ENCODE data around the gene SLC15A2.

Gene SLC15A2

GRCh38 chr3:121976727-121977126 is 82.5 kb downstream of the SLC15A2 start:
- TF ChIP-seq TAF1 (IDR thresholded peaks at IDR 0.05; ENCODE audit: low read depth) (no peak), RAD21 (IDR thresholded peaks at IDR 0.05; ENCODE audit: low read depth) (no peak), REST (IDR thresholded peaks at IDR 0.05; ENCODE audit: low read depth) (no peak), YY1 (IDR thresholded peaks at IDR 0.05; ENCODE audit: low read depth) (no peak), CREB1 (IDR thresholded peaks at IDR 0.05; ENCODE audit: low read depth) (no peak)

DNA sequence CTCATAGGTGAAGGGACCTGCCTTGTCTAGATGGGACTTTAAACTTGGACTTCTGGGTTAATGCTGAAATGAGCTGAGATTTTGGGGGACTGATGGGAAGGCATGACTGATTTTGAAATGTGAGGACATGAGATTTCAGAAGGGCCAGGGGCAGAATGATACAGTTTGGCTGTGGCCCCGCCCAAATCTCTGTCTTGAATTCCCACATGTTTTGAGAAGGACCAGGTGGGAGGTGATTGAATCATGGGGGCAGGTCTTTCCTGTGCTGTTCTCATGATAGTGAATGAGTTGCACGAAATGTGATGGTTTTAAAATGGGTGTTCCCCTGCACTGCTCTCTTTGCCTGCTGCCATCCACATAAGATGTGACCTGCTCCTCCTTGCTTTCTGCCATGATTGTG is 85.0 kb downstream of the SLC15A2 start:
- TF ChIP-seq YY1 (IDR thresholded peaks at IDR 0.05; ENCODE audit: low read depth): no peak
- no peak for TF ChIP-seq CEBPB (IDR thresholded peaks at IDR 0.05)
- no peak for TF ChIP-seq MAX (IDR thresholded peaks at IDR 0.05)
- no peak for TF ChIP-seq ZBTB7A (IDR thresholded peaks at IDR 0.05; ENCODE audit: low read depth)
- no peak for TF ChIP-seq FOXM1 (IDR thresholded peaks at IDR 0.05; ENCODE audit: borderline replicate concordance, low read depth)
- no peak for TF ChIP-seq REST (IDR thresholded peaks at IDR 0.05; ENCODE audit: low read depth)
- TF ChIP-seq CREB1 (IDR thresholded peaks at IDR 0.05; ENCODE audit: low read depth): no peak
- TF ChIP-seq, protein P1, sequence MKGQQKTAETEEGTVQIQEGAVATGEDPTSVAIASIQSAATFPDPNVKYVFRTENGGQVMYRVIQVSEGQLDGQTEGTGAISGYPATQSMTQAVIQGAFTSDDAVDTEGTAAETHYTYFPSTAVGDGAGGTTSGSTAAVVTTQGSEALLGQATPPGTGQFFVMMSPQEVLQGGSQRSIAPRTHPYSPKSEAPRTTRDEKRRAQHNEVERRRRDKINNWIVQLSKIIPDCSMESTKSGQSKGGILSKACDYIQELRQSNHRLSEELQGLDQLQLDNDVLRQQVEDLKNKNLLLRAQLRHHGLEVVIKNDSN (IDR thresholded peaks at IDR 0.05): no peak
- no peak for TF ChIP-seq TAF1 (IDR thresholded peaks at IDR 0.05; ENCODE audit: low read depth)
- TF ChIP-seq EGR1 (IDR thresholded peaks at IDR 0.05): no peak
- no peak for TF ChIP-seq TEAD4 (IDR thresholded peaks at IDR 0.05)

DNA sequence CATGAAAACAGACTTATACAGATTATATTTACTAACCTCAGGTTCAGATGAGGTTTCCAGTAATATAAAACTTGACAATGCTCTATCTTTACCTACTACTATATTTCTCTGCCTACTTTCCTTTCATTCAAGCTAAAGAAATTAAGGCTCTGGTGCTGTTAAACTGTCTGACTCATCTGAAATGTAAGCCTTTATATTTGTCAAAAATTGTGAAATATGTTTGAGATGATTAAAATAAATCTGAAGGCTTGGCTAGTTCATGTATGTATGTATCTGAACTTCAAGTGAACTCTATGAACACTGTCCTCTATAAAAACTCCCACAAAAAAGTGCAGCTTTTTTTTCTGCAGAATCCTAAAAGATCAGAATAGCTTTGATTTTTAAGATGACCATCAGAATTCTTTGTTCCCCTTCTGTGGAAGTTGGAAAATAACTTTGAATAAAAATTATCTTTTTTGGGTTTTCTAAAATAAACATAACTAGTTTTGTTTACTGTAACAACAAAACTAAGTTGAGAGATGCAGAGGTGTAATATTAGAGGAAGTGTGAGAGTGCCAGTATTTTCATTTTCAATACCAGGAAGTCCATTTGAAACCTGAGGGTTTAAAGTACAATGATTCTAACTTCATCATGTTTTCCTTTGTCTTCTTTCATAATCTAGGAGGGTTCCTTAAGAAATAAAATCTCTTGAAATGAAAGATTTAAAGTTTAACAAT is 85.7 kb downstream of the SLC15A2 start:
- TF ChIP-seq CREB1 (IDR thresholded peaks at IDR 0.05; ENCODE audit: low read depth) (no peak), MAX (IDR thresholded peaks at IDR 0.05) (no peak), CEBPB (IDR thresholded peaks at IDR 0.05) (no peak), FOXM1 (IDR thresholded peaks at IDR 0.05; ENCODE audit: borderline replicate concordance, low read depth) (no peak), EGR1 (IDR thresholded peaks at IDR 0.05) (no peak), TEAD4 (IDR thresholded peaks at IDR 0.05) (no peak), TCF12 (IDR thresholded peaks at IDR 0.05; ENCODE audit: low read depth) (no peak), RAD21 (IDR thresholded peaks at IDR 0.05; ENCODE audit: low read depth) (no peak), ZBTB7A (IDR thresholded peaks at IDR 0.05; ENCODE audit: low read depth) (no peak), TAF1 (IDR thresholded peaks at IDR 0.05; ENCODE audit: low read depth) (no peak), NFIC (IDR thresholded peaks at IDR 0.05) (no peak), YY1 (IDR thresholded peaks at IDR 0.05; ENCODE audit: low read depth) (no peak), EP300 (IDR thresholded peaks at IDR 0.05; ENCODE audit: borderline replicate concordance) (no peak), REST (IDR thresholded peaks at IDR 0.05; ENCODE audit: low read depth) (no peak)
- TF ChIP-seq, protein P1 (IDR thresholded peaks at IDR 0.05): no peak

- no peak for TF ChIP-seq CREB1 (IDR thresholded peaks at IDR 0.05; ENCODE audit: low read depth)
- TF ChIP-seq CEBPB (IDR thresholded peaks at IDR 0.05): no peak
- TF ChIP-seq ZBTB7A (IDR thresholded peaks at IDR 0.05; ENCODE audit: low read depth): no peak
- no peak for TF ChIP-seq YY1 (IDR thresholded peaks at IDR 0.05; ENCODE audit: low read depth)
Measured at GRCh38 chr3:121980450-121980796, 86.2 kb downstream of the SLC15A2 start.

GRCh38 chr3:121981473-121981872 is 87.3 kb downstream of the SLC15A2 start:
- TF ChIP-seq MAX (IDR thresholded peaks at IDR 0.05): no peak
- TF ChIP-seq CREB1 (IDR thresholded peaks at IDR 0.05; ENCODE audit: low read depth): no peak
- no peak for TF ChIP-seq CEBPB (IDR thresholded peaks at IDR 0.05)
- no peak for TF ChIP-seq EGR1 (IDR thresholded peaks at IDR 0.05)
- no peak for TF ChIP-seq EP300 (IDR thresholded peaks at IDR 0.05; ENCODE audit: borderline replicate concordance)
- TF ChIP-seq ZBTB7A (IDR thresholded peaks at IDR 0.05; ENCODE audit: low read depth): no peak
- TF ChIP-seq YY1 (IDR thresholded peaks at IDR 0.05; ENCODE audit: low read depth): no peak
- no peak for TF ChIP-seq FOXM1 (IDR thresholded peaks at IDR 0.05; ENCODE audit: borderline replicate concordance, low read depth)
- TF ChIP-seq, protein P1 (IDR thresholded peaks at IDR 0.05): no peak
- TF ChIP-seq REST (IDR thresholded peaks at IDR 0.05; ENCODE audit: low read depth): no peak
- no peak for TF ChIP-seq TCF12 (IDR thresholded peaks at IDR 0.05; ENCODE audit: low read depth)
- no peak for TF ChIP-seq TEAD4 (IDR thresholded peaks at IDR 0.05)
- TF ChIP-seq RAD21 (IDR thresholded peaks at IDR 0.05; ENCODE audit: low read depth): no peak
- TF ChIP-seq TAF1 (IDR thresholded peaks at IDR 0.05; ENCODE audit: low read depth): no peak
